ENCODE results near the gene KDM1B.
A peak's percentile ranks its signal among the peaks of the same experiment; 100 is the strongest.
"Not testable (repeated sequence)": the region's sequence is repeated elsewhere in the genome, so short reads cannot be mapped to it uniquely, and the experiment has no call there.

The KDM1B gene

GRCh38 chr6:18189196-18189595 is 34.0 kb downstream of the KDM1B start:
- no peak for DNase-seq

GRCh38 chr6:18192026-18192425 is 36.8 kb downstream of the KDM1B start:
- DNase-seq, result no peak

GRCh38 chr6:18203786-18204185 is 48.6 kb downstream of the KDM1B start:
- no peak for DNase-seq

- no peak for DNase-seq
Observed at GRCh38 chr6:18204691-18205090, 49.5 kb downstream of the KDM1B start.

- DNase-seq, result no peak
Observed at GRCh38 chr6:18206591-18206990, 51.4 kb downstream of the KDM1B start.

GRCh38 chr6:18207438-18207837 is 52.2 kb downstream of the KDM1B start:
- no peak for DNase-seq

GRCh38 chr6:18207949-18208348 is 52.7 kb downstream of the KDM1B start:
- DNase-seq, result peak; percentile 18

GRCh38 chr6:18208778-18209177 is 53.6 kb downstream of the KDM1B start:
- not testable (repeated sequence) for DNase-seq

- peak; percentile 92 for DNase-seq
Observed at GRCh38 chr6:18209539-18210197, 54.4 kb downstream of the KDM1B start.

GRCh38 chr6:18210707-18211106 is 55.5 kb downstream of the KDM1B start:
- no peak for DNase-seq

- DNase-seq, result no peak
Observed at GRCh38 chr6:18211338-18211737, 56.1 kb downstream of the KDM1B start.

GRCh38 chr6:18212231-18212630 is 57.0 kb downstream of the KDM1B start:
- peak; percentile 38 for DNase-seq

GRCh38 chr6:18213439-18213838 is 58.2 kb downstream of the KDM1B start:
- no peak for DNase-seq

- DNase-seq, result no peak
Observed at GRCh38 chr6:18214003-18214402, 58.8 kb downstream of the KDM1B start.

GRCh38 chr6:18215436-18215835 is 60.2 kb downstream of the KDM1B start:
- DNase-seq, result peak; percentile 95

GRCh38 chr6:18216411-18216810 is 61.2 kb downstream of the KDM1B start:
- no peak for DNase-seq

- no peak for DNase-seq
Observed at GRCh38 chr6:18218233-18218632, 63.0 kb downstream of the KDM1B start.

- DNase-seq, result peak; percentile 30
Observed at GRCh38 chr6:18219591-18219990, 64.4 kb downstream of the KDM1B start.

GRCh38 chr6:18221288-18221615 is 66.0 kb downstream of the KDM1B start:
- DNase-seq, result peak; percentile 33

GRCh38 chr6:18226451-18227105 is 71.4 kb downstream of the KDM1B start:
- DNase-seq, result peak; percentile 21

- DNase-seq, result not testable (repeated sequence)
Observed at GRCh38 chr6:18227166-18227565, 71.9 kb downstream of the KDM1B start.

GRCh38 chr6:18228590-18228989 is 73.4 kb downstream of the KDM1B start:
- not testable (repeated sequence) for DNase-seq

GRCh38 chr6:18231856-18232255 is 76.6 kb downstream of the KDM1B start:
- DNase-seq, result not testable (repeated sequence)

GRCh38 chr6:18233770-18234169 is 78.5 kb downstream of the KDM1B start:
- DNase-seq, result not testable (repeated sequence)

- DNase-seq, result no peak
Observed at GRCh38 chr6:18234564-18234963, 79.3 kb downstream of the KDM1B start.
